ENCODE measurements around the gene CRACR2A.

CRACR2A gene

GRCh38 chr12:3755898-3756297, 3.0 kb upstream of the CRACR2A start:
- in situ Hi-C loops (cut with MboI; ENCODE audit: low sequenced_read_pairs), result no loop called here

- in situ Hi-C loops (cut with MboI; ENCODE audit: low sequenced_read_pairs), result no loop called here
Observed at GRCh38 chr12:3753544-3754284, 805 bp upstream of the CRACR2A start.

- in situ Hi-C loops (cut with MboI; ENCODE audit: low sequenced_read_pairs), result no loop called here
Observed at GRCh38 chr12:3752096-3752709, 706 bp downstream of the CRACR2A start.

GRCh38 chr12:3751151-3752095, 1.5 kb downstream of the CRACR2A start:
- in situ Hi-C loops (cut with MboI; ENCODE audit: low sequenced_read_pairs), result no loop called here

GRCh38 chr12:3750616-3751015, 2.3 kb downstream of the CRACR2A start:
- in situ Hi-C loops (cut with MboI; ENCODE audit: low sequenced_read_pairs), result no loop called here

- in situ Hi-C loops (cut with MboI; ENCODE audit: low sequenced_read_pairs), result no loop called here
Observed at GRCh38 chr12:3748620-3749019, 4.3 kb downstream of the CRACR2A start.

- in situ Hi-C loops (cut with MboI; ENCODE audit: low sequenced_read_pairs), result no loop called here
Observed at GRCh38 chr12:3747976-3748619, 4.8 kb downstream of the CRACR2A start.

- in situ Hi-C loops (cut with MboI; ENCODE audit: low sequenced_read_pairs), result no loop called here
Observed at GRCh38 chr12:3747543-3747942, 5.4 kb downstream of the CRACR2A start.

GRCh38 chr12:3746758-3747157, 6.2 kb downstream of the CRACR2A start:
- in situ Hi-C loops (cut with MboI; ENCODE audit: low sequenced_read_pairs), result no loop called here

GRCh38 chr12:3745152-3745551, 7.8 kb downstream of the CRACR2A start:
- in situ Hi-C loops (cut with MboI; ENCODE audit: low sequenced_read_pairs), result no loop called here

GRCh38 chr12:3744229-3744901, 8.5 kb downstream of the CRACR2A start:
- in situ Hi-C loops (cut with MboI; ENCODE audit: low sequenced_read_pairs), result no loop called here

- in situ Hi-C loops (cut with MboI; ENCODE audit: low sequenced_read_pairs), result no loop called here
Observed at GRCh38 chr12:3743803-3744202, 9.1 kb downstream of the CRACR2A start.

GRCh38 chr12:3741882-3742672, 10.8 kb downstream of the CRACR2A start:
- in situ Hi-C loops (cut with MboI; ENCODE audit: low sequenced_read_pairs), result no loop called here

- in situ Hi-C loops (cut with MboI; ENCODE audit: low sequenced_read_pairs), result no loop called here
Observed at GRCh38 chr12:3740480-3741231, 12.3 kb downstream of the CRACR2A start.

GRCh38 chr12:3735432-3735831, 17.5 kb downstream of the CRACR2A start:
- in situ Hi-C loops (cut with MboI; ENCODE audit: low sequenced_read_pairs), result no loop called here

GRCh38 chr12:3732901-3733300, 20.0 kb downstream of the CRACR2A start:
- in situ Hi-C loops (cut with MboI; ENCODE audit: low sequenced_read_pairs), result no loop called here

GRCh38 chr12:3730111-3730510, 22.8 kb downstream of the CRACR2A start:
- in situ Hi-C loops (cut with MboI; ENCODE audit: low sequenced_read_pairs), result no loop called here

- in situ Hi-C loops (cut with MboI; ENCODE audit: low sequenced_read_pairs), result no loop called here
Observed at GRCh38 chr12:3728686-3729085, 24.2 kb downstream of the CRACR2A start.

Measured in HL-60/S4 treated with phorbol 12-myristate 13-acetate at 8.2 ng/mL for 4 days and 3 days (cell line).